ENCODE data around the gene EML2. TPM values are rescaled to one million over a fixed set of nuclear protein-coding genes. Genes with fewer than 3 reads are reported as not detected.

Gene EML2
- total RNA-seq, 1 experiment from 2014 or later = 32.7 TPM

DNA sequence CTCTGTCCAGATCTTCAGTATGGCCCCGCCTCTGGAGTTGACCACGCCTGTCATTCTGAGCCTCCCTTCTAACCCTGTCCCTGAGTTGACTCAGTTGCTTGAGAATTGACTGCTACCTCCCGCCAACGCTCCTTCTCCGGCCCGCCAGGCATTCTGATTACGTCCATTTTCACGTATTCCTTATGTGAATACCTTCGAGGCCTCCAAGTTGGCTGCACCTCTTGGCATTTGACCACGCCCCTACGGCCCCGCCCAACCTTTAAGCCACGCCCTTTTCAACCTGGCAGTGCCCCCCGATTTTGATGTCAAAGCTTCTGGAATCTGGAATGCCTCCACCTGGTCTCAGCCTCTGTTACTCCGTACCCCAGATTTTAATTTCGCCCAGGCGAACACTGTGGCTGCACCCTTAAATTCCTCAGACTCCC lies 1.7 kb upstream of the EML2 start:
- ChIA-PET POLR2A (no interaction called here), CTCF (interaction anchor here (1.0 to 1.9 kb wide), 3 partner anchors 34 to 162 kb away, joined by 3 to 8 read pairs (median 3); no protein-coding TSS in a partner anchor)
- Histone ChIP-seq H3K36me3 (ENCODE audit: control insufficient read depth, insufficient read depth, low read length) (no peaks in the 10 kb centered on the region), H3K9me3 (ENCODE audit: control insufficient read depth, insufficient read depth, low read depth, low read length) (no peaks in the 10 kb centered on the region), H3K27me3 (ENCODE audit: control insufficient read depth, insufficient read depth, low read length) (no peaks in the 10 kb centered on the region), H3K4me1 (ENCODE audit: control insufficient read depth, insufficient read depth, low read length) (peaks cover 14% of the 10 kb centered on the region; the same call in 1 of the 2 replicates), H3K27ac (ENCODE audit: low read length) (peak overlapping the region; percentile 77), H3K4me3 (ENCODE audit: low read depth in 2 of 2, low read length in 2 of 2) (peak overlapping the region; percentile 52 to 69)
- no peak for DNase-seq (ENCODE audit: low read depth, low spot score)
- ATAC-seq = no peak
- no TSS peak for BruUV-seq (replicated peaks)
- intact Hi-C loops (cut with micrococcal nuclease; ENCODE audit: unreplicated experiment) = no loop called here
- in situ Hi-C loops (cut with HindIII; ENCODE audit: low pct_unique_long_range_greater_than_20kb, low sequenced_read_pairs) = no loop called here
- TF ChIP-seq, protein P1, sequence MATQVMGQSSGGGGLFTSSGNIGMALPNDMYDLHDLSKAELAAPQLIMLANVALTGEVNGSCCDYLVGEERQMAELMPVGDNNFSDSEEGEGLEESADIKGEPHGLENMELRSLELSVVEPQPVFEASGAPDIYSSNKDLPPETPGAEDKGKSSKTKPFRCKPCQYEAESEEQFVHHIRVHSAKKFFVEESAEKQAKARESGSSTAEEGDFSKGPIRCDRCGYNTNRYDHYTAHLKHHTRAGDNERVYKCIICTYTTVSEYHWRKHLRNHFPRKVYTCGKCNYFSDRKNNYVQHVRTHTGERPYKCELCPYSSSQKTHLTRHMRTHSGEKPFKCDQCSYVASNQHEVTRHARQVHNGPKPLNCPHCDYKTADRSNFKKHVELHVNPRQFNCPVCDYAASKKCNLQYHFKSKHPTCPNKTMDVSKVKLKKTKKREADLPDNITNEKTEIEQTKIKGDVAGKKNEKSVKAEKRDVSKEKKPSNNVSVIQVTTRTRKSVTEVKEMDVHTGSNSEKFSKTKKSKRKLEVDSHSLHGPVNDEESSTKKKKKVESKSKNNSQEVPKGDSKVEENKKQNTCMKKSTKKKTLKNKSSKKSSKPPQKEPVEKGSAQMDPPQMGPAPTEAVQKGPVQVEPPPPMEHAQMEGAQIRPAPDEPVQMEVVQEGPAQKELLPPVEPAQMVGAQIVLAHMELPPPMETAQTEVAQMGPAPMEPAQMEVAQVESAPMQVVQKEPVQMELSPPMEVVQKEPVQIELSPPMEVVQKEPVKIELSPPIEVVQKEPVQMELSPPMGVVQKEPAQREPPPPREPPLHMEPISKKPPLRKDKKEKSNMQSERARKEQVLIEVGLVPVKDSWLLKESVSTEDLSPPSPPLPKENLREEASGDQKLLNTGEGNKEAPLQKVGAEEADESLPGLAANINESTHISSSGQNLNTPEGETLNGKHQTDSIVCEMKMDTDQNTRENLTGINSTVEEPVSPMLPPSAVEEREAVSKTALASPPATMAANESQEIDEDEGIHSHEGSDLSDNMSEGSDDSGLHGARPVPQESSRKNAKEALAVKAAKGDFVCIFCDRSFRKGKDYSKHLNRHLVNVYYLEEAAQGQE (IDR thresholded peaks at IDR 0.05; ENCODE audit: insufficient read depth in 1 of 2, low read depth in 2 of 2, low read length in 1 of 2) = no peak
- no peak for TF ChIP-seq TCF7L2 (IDR thresholded peaks at IDR 0.05; ENCODE audit: low read depth, low read length)
- TF ChIP-seq, protein P2, sequence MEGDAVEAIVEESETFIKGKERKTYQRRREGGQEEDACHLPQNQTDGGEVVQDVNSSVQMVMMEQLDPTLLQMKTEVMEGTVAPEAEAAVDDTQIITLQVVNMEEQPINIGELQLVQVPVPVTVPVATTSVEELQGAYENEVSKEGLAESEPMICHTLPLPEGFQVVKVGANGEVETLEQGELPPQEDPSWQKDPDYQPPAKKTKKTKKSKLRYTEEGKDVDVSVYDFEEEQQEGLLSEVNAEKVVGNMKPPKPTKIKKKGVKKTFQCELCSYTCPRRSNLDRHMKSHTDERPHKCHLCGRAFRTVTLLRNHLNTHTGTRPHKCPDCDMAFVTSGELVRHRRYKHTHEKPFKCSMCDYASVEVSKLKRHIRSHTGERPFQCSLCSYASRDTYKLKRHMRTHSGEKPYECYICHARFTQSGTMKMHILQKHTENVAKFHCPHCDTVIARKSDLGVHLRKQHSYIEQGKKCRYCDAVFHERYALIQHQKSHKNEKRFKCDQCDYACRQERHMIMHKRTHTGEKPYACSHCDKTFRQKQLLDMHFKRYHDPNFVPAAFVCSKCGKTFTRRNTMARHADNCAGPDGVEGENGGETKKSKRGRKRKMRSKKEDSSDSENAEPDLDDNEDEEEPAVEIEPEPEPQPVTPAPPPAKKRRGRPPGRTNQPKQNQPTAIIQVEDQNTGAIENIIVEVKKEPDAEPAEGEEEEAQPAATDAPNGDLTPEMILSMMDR (IDR thresholded peaks at IDR 0.05) = no peak

DNA sequence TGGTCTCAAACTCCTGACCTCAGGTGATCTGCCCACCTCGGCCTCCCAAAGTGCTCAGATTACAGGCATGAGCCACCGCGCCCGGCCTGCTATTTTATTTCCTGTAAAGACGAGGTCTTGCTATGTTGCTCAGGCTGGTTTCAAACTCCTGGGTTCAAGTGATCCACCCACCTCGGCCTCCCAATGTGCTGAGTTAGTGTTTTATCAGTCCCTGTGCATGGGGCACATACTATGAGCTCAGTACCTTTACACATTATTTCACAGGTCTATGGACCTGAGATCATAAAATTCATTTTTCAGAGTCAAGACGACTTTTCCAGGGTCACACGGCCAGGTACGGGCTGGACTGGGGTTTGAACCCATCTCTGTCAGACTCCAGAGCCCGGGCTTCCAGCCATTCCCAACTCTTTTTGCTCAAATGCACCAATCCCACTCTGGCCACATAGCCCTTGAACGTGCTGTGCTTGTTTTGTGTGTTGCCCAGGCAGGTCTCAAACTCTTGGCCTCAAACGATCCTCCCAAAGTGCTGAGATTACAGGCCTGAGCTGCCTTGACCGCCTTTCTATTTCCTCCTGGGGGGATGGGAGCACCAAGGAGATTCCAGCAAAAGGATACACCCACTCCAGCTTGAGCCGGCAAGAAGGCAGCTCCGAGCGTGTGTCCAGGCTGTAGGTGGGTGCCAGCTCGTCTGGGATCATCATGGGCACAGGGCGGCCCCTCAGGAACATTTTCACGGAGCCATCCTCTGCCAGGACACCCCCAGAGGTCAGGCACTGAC lies 1.1 kb downstream of the EML2 start:
- Histone ChIP-seq H3K4me3 (ENCODE audit: low read depth in 2 of 2, low read length in 2 of 2) (peak overlapping the region; percentile 61 to 71), H3K27me3 (ENCODE audit: control insufficient read depth, insufficient read depth, low read length) (no peaks in the 10 kb centered on the region), H3K4me1 (ENCODE audit: control insufficient read depth, insufficient read depth, low read length) (peaks cover 14% of the 10 kb centered on the region; the same call in 1 of the 2 replicates), H3K27ac (ENCODE audit: low read length) (peak overlapping the region; percentile 77), H3K36me3 (ENCODE audit: control insufficient read depth, insufficient read depth, low read length) (no peaks in the 10 kb centered on the region), H3K9me3 (ENCODE audit: control insufficient read depth, insufficient read depth, low read depth, low read length) (no peaks in the 10 kb centered on the region)
- ChIA-PET POLR2A (no interaction called here), CTCF (no interaction called here)
- TF ChIP-seq, protein P2 (IDR thresholded peaks at IDR 0.05) = no peak
- TF ChIP-seq, protein P1 (IDR thresholded peaks at IDR 0.05; ENCODE audit: insufficient read depth in 1 of 2, low read depth in 2 of 2, low read length in 1 of 2) = no peak
- TF ChIP-seq POLR2AphosphoS5 (IDR thresholded peaks at IDR 0.05; ENCODE audit: low read depth, low read length) (no peak), TCF7L2 (IDR thresholded peaks at IDR 0.05; ENCODE audit: low read depth, low read length) (no peak), SIN3A (IDR thresholded peaks at IDR 0.05; ENCODE audit: borderline replicate concordance, insufficient read depth, low read depth, low read length) (no peak)
- no peak for DNase-seq (ENCODE audit: low read depth, low spot score)
- BruUV-seq (replicated peaks) = TSS peak; percentile 65
- no peak for ATAC-seq
- intact Hi-C loops (cut with micrococcal nuclease; ENCODE audit: unreplicated experiment) = no loop called here
- in situ Hi-C loops (cut with HindIII; ENCODE audit: low pct_unique_long_range_greater_than_20kb, low sequenced_read_pairs) = no loop called here

All from Panc1 (cell line).